ENCODE results near the gene NMS. TPM values are rescaled to one million over a fixed set of nuclear protein-coding genes. Genes with fewer than 3 reads are reported as not detected.

Gene NMS
- total RNA-seq, 2 donors from 2014 or later: not detected

DNA sequence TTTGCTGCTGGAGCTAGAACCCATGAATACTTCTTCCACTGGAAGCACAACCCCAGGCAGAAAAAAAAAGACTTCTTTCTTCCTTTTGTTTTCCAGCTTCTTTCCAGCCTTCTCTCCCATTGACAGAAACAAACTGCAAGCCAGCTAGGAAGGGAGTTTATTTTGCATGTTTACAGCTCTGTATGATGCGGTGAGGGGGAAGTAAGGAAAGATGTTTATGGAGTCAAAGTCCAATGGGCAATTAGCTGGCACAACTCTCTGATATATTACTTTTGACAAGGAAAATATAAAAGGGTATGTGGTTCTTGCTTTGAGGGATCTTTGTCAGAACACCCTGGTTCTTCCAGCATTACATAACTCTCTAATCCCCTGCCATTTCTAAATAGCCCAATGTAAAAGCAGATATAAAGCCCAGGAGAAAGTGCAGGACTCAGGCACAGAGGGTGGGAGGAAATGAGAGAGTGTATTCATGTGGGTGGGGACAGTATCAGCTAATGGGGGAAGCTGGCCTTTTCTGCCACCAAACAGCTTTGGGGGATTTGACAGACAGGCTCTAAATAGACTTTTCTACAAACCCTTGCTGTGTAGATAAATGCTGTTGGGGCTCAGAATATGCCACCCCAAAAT is 9.3 kb upstream of the NMS start:
- DNase-seq: no peak
- H3K36me3 Mint-ChIP-seq (ENCODE audit: low read depth): no peaks in the 10 kb centered on the region
- no peak overlapping the region for H3K9ac ChIP-seq (ENCODE audit: extremely low read depth, low read length, poor library complexity, severe bottlenecking)
- no peak overlapping the region for H3K4me3 ChIP-seq (ENCODE audit: low read length)
- WGBS, 2 experiments (ENCODE audit: insufficient coverage in 1 of 2, insufficient read length in 1 of 2): 92 to 100% methylated on average over 1 of the region's 1 CpG
- no peak overlapping the region for H3K4me3 Mint-ChIP-seq
- no peak overlapping the region for H3K27ac ChIP-seq (ENCODE audit: low read depth, low read length)
- H3K27me3 Mint-ChIP-seq (ENCODE audit: insufficient read depth): no peaks in the 10 kb centered on the region
- no peaks in the 10 kb centered on the region for H3K4me1 ChIP-seq (ENCODE audit: control insufficient read depth, insufficient read depth, low read length)
- H3K4me1 Mint-ChIP-seq: no peaks in the 10 kb centered on the region
- peaks cover 44% of the 10 kb centered on the region for H3K9me3 ChIP-seq (ENCODE audit: control insufficient read depth, low read length)
- H3K9me3 Mint-ChIP-seq: peaks cover 67% of the 10 kb centered on the region
- no peaks in the 10 kb centered on the region for H3K27me3 ChIP-seq (ENCODE audit: control insufficient read depth, insufficient read depth, low read length, poor library complexity, severe bottlenecking)
- TF ChIP-seq, protein P1, sequence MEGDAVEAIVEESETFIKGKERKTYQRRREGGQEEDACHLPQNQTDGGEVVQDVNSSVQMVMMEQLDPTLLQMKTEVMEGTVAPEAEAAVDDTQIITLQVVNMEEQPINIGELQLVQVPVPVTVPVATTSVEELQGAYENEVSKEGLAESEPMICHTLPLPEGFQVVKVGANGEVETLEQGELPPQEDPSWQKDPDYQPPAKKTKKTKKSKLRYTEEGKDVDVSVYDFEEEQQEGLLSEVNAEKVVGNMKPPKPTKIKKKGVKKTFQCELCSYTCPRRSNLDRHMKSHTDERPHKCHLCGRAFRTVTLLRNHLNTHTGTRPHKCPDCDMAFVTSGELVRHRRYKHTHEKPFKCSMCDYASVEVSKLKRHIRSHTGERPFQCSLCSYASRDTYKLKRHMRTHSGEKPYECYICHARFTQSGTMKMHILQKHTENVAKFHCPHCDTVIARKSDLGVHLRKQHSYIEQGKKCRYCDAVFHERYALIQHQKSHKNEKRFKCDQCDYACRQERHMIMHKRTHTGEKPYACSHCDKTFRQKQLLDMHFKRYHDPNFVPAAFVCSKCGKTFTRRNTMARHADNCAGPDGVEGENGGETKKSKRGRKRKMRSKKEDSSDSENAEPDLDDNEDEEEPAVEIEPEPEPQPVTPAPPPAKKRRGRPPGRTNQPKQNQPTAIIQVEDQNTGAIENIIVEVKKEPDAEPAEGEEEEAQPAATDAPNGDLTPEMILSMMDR (conservative IDR thresholded peaks at IDR 0.05): no peak
- H3K27ac Mint-ChIP-seq: no peak overlapping the region
- H3K36me3 ChIP-seq (ENCODE audit: control insufficient read depth, insufficient read depth, low read length): no peaks in the 10 kb centered on the region

DNA sequence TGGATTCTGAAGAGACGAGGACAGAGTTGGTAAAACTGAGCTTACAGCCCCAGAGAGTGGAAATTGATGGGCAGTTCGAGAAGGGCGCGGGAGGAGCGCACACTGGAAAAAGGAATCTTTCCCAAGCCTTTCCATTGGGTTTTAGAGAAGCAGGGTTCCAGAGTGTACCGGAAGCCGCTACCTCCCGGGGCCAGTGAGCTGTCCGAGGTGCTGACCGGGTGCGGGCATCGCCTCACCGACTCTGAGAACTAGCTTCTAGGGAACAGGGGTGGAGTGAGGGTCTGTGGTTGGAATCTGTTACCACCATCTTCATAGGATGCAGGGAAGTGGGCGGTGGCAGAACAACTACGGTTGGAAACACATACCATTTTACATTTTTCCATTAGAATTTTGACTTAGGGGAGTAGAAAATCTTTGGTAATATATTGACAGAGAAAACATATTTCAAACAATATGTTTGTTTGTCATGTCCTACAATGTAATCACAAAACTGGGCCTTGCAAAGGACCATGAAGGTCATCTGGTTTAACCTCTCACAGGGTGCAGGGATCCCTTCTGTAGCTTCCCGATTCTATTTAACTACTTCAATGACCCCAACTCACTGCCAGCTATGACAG is 724 bp downstream of the NMS start:
- Mint-ChIP-seq H3K4me3 (no peak overlapping the region), H3K36me3 (ENCODE audit: low read depth) (no peaks in the 10 kb centered on the region), H3K4me1 (no peaks in the 10 kb centered on the region), H3K27ac (no peak overlapping the region), H3K9me3 (no peaks in the 10 kb centered on the region), H3K27me3 (ENCODE audit: insufficient read depth) (peaks cover 3% of the 10 kb centered on the region)
- Histone ChIP-seq H3K9me3 (ENCODE audit: control insufficient read depth, low read length) (no peaks in the 10 kb centered on the region), H3K27ac (ENCODE audit: low read depth, low read length) (no peak overlapping the region), H3K27me3 (ENCODE audit: control insufficient read depth, insufficient read depth, low read length, poor library complexity, severe bottlenecking) (peaks cover 4% of the 10 kb centered on the region), H3K4me3 (ENCODE audit: low read length) (no peak overlapping the region), H3K36me3 (ENCODE audit: control insufficient read depth, insufficient read depth, low read length) (no peaks in the 10 kb centered on the region), H3K9ac (ENCODE audit: extremely low read depth, low read length, poor library complexity, severe bottlenecking) (no peak overlapping the region), H3K4me1 (ENCODE audit: control insufficient read depth, insufficient read depth, low read length) (no peaks in the 10 kb centered on the region)
- DNase-seq: peak; percentile 93
- 28 to 32% methylated on average over 9 to 15 of the region's 16 CpGs for WGBS, 2 experiments (ENCODE audit: insufficient coverage in 1 of 2, insufficient read length in 1 of 2)
- TF ChIP-seq, protein P1 (conservative IDR thresholded peaks at IDR 0.05): no peak

DNA sequence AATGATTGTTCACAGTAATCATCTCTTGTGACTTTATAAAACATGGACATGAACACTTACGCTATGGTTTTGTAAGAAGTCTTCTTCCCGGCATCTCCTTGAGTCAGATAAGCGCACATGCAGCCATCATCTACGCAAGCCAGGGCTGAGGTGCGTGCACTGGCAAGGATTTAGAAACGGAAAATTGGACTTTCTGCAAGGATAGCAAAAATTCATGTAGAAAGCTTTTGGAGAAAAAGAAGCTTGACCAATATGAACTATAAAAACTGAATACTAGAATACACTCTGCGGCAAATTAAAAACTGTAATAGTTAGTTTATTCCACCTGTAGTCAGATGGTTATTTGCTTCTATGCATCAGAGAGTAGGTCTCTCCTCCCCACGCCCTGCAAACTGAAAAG is 6.3 kb downstream of the NMS start:
- TF ChIP-seq, protein P1 (conservative IDR thresholded peaks at IDR 0.05): no peak
- 95 to 97% methylated on average over 5 to 8 of the region's 8 CpGs for WGBS, 2 experiments (ENCODE audit: insufficient coverage in 1 of 2, insufficient read length in 1 of 2)
- H3K36me3 Mint-ChIP-seq (ENCODE audit: low read depth): no peaks in the 10 kb centered on the region

More for the DNA sequence above, 6.3 kb downstream of the NMS start:
- DNase-seq: no peak
- H3K4me1 ChIP-seq (ENCODE audit: control insufficient read depth, insufficient read depth, low read length): no peaks in the 10 kb centered on the region
- Mint-ChIP-seq H3K4me1 (no peaks in the 10 kb centered on the region), H3K27ac (no peak overlapping the region), H3K27me3 (ENCODE audit: insufficient read depth) (peaks cover 4% of the 10 kb centered on the region), H3K9me3 (no peaks in the 10 kb centered on the region), H3K4me3 (no peak overlapping the region)
- no peak overlapping the region for H3K27ac ChIP-seq (ENCODE audit: low read depth, low read length)
- no peaks in the 10 kb centered on the region for H3K9me3 ChIP-seq (ENCODE audit: control insufficient read depth, low read length)
- no peak overlapping the region for H3K4me3 ChIP-seq (ENCODE audit: low read length)
- H3K27me3 ChIP-seq (ENCODE audit: control insufficient read depth, insufficient read depth, low read length, poor library complexity, severe bottlenecking): no peaks in the 10 kb centered on the region
- H3K9ac ChIP-seq (ENCODE audit: extremely low read depth, low read length, poor library complexity, severe bottlenecking): no peak overlapping the region
- H3K36me3 ChIP-seq (ENCODE audit: control insufficient read depth, insufficient read depth, low read length): no peaks in the 10 kb centered on the region
